ENCODE measurements around the gene ROCK1. TPM values are rescaled to one million over a fixed set of nuclear protein-coding genes. Genes with fewer than 3 reads are reported as not detected.

The ROCK1 gene
- total RNA-seq, 2 donors from 2014 or later: 49.6 to 54.2 TPM

DNA sequence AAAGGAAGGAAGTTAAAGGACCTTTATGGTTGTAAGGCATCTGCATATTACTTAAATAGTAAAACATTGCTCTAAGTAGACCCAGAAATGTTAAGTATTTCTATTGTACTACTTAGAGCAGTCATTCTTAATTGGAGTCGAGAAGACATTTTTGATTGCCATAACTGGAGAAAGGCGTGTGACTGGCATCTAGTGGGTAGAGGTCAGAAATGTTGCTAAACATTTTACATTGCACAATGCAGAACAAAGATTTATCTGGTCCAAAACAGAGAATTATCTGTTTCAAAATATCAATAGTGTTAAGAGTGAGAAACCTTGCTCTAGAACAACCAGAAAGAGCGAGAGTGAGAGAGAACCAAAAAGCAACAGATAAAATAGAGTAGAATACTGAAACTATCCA lies 23.3 kb upstream of the ROCK1 start:
- no peak overlapping the region for H3K9ac ChIP-seq (ENCODE audit: extremely low read depth, low read length, poor library complexity, severe bottlenecking)
- H3K36me3 ChIP-seq (ENCODE audit: control insufficient read depth, insufficient read depth, low read length): no peaks in the 10 kb centered on the region
- no peaks in the 10 kb centered on the region for H3K27me3 Mint-ChIP-seq (ENCODE audit: insufficient read depth)
- no peaks in the 10 kb centered on the region for H3K9me3 ChIP-seq (ENCODE audit: control insufficient read depth, low read length)
- no peak overlapping the region for H3K4me3 Mint-ChIP-seq
- no peak overlapping the region for H3K4me3 ChIP-seq (ENCODE audit: low read length)
- H3K9me3 Mint-ChIP-seq: peaks cover 15% of the 10 kb centered on the region
- H3K27ac ChIP-seq (ENCODE audit: low read depth, low read length): no peak overlapping the region
- TF ChIP-seq, protein P1, sequence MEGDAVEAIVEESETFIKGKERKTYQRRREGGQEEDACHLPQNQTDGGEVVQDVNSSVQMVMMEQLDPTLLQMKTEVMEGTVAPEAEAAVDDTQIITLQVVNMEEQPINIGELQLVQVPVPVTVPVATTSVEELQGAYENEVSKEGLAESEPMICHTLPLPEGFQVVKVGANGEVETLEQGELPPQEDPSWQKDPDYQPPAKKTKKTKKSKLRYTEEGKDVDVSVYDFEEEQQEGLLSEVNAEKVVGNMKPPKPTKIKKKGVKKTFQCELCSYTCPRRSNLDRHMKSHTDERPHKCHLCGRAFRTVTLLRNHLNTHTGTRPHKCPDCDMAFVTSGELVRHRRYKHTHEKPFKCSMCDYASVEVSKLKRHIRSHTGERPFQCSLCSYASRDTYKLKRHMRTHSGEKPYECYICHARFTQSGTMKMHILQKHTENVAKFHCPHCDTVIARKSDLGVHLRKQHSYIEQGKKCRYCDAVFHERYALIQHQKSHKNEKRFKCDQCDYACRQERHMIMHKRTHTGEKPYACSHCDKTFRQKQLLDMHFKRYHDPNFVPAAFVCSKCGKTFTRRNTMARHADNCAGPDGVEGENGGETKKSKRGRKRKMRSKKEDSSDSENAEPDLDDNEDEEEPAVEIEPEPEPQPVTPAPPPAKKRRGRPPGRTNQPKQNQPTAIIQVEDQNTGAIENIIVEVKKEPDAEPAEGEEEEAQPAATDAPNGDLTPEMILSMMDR (conservative IDR thresholded peaks at IDR 0.05): no peak
- no peaks in the 10 kb centered on the region for H3K36me3 Mint-ChIP-seq (ENCODE audit: low read depth)
- H3K4me1 Mint-ChIP-seq: no peaks in the 10 kb centered on the region
- no peak for DNase-seq
- no peaks in the 10 kb centered on the region for H3K27me3 ChIP-seq (ENCODE audit: control insufficient read depth, insufficient read depth, low read length, poor library complexity, severe bottlenecking)
- no peak overlapping the region for H3K27ac Mint-ChIP-seq
- H3K4me1 ChIP-seq (ENCODE audit: control insufficient read depth, insufficient read depth, low read length): no peaks in the 10 kb centered on the region
- WGBS, 2 experiments (ENCODE audit: insufficient coverage in 1 of 2, insufficient read length in 1 of 2): 89 to 100% methylated on average over 1 to 3 of the region's 3 CpGs

DNA sequence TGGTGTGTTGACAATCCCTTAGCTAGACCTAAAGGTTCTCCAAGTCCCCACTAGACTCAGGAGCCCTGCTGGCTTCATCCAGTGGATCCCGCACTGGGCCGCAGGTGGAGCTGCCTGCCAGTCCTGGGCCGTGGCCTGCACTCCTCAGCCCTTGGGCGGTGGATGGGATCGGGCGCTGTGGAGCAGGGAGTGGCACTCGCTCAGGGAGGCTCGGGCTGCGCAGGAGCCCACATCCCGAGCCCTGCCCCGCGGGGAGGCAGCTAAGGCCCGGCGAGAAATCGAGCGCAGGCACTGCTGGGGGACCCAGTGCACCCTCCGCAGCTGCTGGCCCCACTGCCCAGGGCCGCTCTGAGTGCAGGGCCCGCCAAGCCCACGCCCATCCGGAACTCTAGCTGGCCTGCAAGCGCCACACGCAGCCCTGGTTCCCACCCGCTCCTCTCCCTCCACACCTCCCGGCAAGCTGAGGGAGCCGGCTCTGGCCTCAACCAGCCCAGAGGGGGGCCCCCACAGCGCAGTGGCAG lies 20.8 kb upstream of the ROCK1 start:
- TF ChIP-seq, protein P1 (conservative IDR thresholded peaks at IDR 0.05): no peak
- peaks cover 6% of the 10 kb centered on the region for H3K9me3 Mint-ChIP-seq
- H3K27me3 ChIP-seq (ENCODE audit: control insufficient read depth, insufficient read depth, low read length, poor library complexity, severe bottlenecking): no peaks in the 10 kb centered on the region
- no peaks in the 10 kb centered on the region for H3K36me3 ChIP-seq (ENCODE audit: control insufficient read depth, insufficient read depth, low read length)
- no peak overlapping the region for H3K4me3 Mint-ChIP-seq
- no peaks in the 10 kb centered on the region for H3K4me1 ChIP-seq (ENCODE audit: control insufficient read depth, insufficient read depth, low read length)
- WGBS, 2 experiments (ENCODE audit: insufficient coverage in 1 of 2, insufficient read length in 1 of 2): 92 to 95% methylated on average over 7 to 27 of the region's 27 CpGs
- H3K9me3 ChIP-seq (ENCODE audit: control insufficient read depth, low read length): no peaks in the 10 kb centered on the region
- no peak overlapping the region for H3K27ac ChIP-seq (ENCODE audit: low read depth, low read length)
- H3K27ac Mint-ChIP-seq: no peak overlapping the region
- DNase-seq: no peak
- H3K4me3 ChIP-seq (ENCODE audit: low read length): no peak overlapping the region
- no peak overlapping the region for H3K9ac ChIP-seq (ENCODE audit: extremely low read depth, low read length, poor library complexity, severe bottlenecking)
- no peaks in the 10 kb centered on the region for H3K27me3 Mint-ChIP-seq (ENCODE audit: insufficient read depth)
- H3K36me3 Mint-ChIP-seq (ENCODE audit: low read depth): no peaks in the 10 kb centered on the region
- H3K4me1 Mint-ChIP-seq: no peaks in the 10 kb centered on the region

DNA sequence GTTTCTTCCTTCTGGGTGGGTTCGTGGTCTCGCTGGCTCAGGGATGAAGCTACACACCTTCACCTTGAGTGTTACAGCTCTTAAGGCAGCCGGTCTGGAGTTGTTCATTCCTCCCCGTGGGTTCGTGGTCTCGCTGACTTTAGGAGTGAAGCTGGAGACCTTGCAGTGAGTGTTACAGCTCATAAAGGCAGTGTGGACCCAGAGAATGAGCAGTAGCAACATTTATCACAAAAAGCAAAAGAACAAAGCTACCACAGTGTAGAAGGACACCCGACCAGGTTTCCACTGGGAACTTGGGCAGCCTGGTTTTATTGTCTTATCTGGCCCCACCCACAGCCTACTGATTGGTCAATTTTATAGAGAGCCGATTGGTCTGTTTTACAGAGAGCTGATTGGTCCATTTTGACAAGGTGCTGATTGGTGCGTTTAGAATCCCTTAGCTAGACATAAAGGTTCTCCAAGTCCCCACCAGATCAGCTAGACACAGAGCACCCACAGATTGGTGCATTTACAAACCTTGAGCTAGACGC lies 20.1 kb upstream of the ROCK1 start:
- Mint-ChIP-seq H3K4me3 (no peak overlapping the region), H3K9me3 (peaks cover 6% of the 10 kb centered on the region), H3K27ac (no peak overlapping the region), H3K36me3 (ENCODE audit: low read depth) (no peaks in the 10 kb centered on the region), H3K4me1 (no peaks in the 10 kb centered on the region), H3K27me3 (ENCODE audit: insufficient read depth) (no peaks in the 10 kb centered on the region)
- DNase-seq: no peak
- no peaks in the 10 kb centered on the region for H3K9me3 ChIP-seq (ENCODE audit: control insufficient read depth, low read length)
- WGBS, 2 experiments (ENCODE audit: insufficient coverage in 1 of 2, insufficient read length in 1 of 2): 93 to 96% methylated on average over 6 to 10 of the region's 10 CpGs
- no peaks in the 10 kb centered on the region for H3K36me3 ChIP-seq (ENCODE audit: control insufficient read depth, insufficient read depth, low read length)
- TF ChIP-seq, protein P1 (conservative IDR thresholded peaks at IDR 0.05): no peak
- H3K4me1 ChIP-seq (ENCODE audit: control insufficient read depth, insufficient read depth, low read length): no peaks in the 10 kb centered on the region
- no peak overlapping the region for H3K27ac ChIP-seq (ENCODE audit: low read depth, low read length)
- no peaks in the 10 kb centered on the region for H3K27me3 ChIP-seq (ENCODE audit: control insufficient read depth, insufficient read depth, low read length, poor library complexity, severe bottlenecking)
- no peak overlapping the region for H3K9ac ChIP-seq (ENCODE audit: extremely low read depth, low read length, poor library complexity, severe bottlenecking)
- no peak overlapping the region for H3K4me3 ChIP-seq (ENCODE audit: low read length)
